ENCODE data around the gene C4orf17.

GRCh38 chr4:99461623-99462401, 49.0 kb upstream of the C4orf17 start:
- TF ChIP-seq POLR2AphosphoS5 (IDR thresholded peaks at IDR 0.05) (no peak), POLR2A (IDR thresholded peaks at IDR 0.05) (no peak), CTCF (IDR thresholded peaks at IDR 0.05) (no peak)

Measured in prostate gland (tissue), 2 donors.